K562 (cell line): ENCODE data around the gene CHST7. TPM values are rescaled to one million over a fixed set of nuclear protein-coding genes. Genes with fewer than 3 reads are reported as not detected.

Experiments used
- ATAC-seq: fragments of 200-7000 bp; cut with Tn5 transposase; 3 replicates; pipeline ENCODE4 v1.9.1; 2020; ENCODE audit warnings: moderate library complexity
- BruUV-seq: library from RNA; stranded (reverse); fragments of 400-500 nt; replicated peaks from 2 replicates; lab custom pipeline; 2021; lab: Mats Ljungman, UMichigan
- CTCF ChIA-PET: fragments of 300-600 bp; formaldehyde crosslinking; extraction: SDS; loops from one replicate; lab custom pipeline; 2021; ENCODE audit warnings: low intra/inter-chr PET ratio; lab: Yijun Ruan, JAX
- POLR2A ChIA-PET: fragments of 300-600, 350-650 bp; sonication (Branson Sonifier 250); formaldehyde crosslinking; extraction: SDS; loops from one replicate; lab custom pipeline; 2021; ENCODE audit warnings: antibody characterized with exemption, inconsistent platforms; lab: Yijun Ruan, JAX
- DNase-seq, 4 experiments: peaks; one replicate each; pipeline versions ENCODE4 v3.0.0 to v3.0.0-alpha.2; 2011 to 2018; ENCODE audit warnings: low spot score in 3 of 4, mixed read lengths in 3 of 4; ENCODE audit errors: extremely low read depth in 1 of 4
- FAIRE-seq: peaks from 2 replicates; lab custom pipeline; 2011; peaks lifted over from hg19 to GRCh38; lab: Jason Lieb, UNC
- H2AFZ ChIP-seq: 2 replicates; pipeline ENCODE4 v1.6.0; 2011; ENCODE audit warnings: low read depth, low read length, control low read depth, inconsistent platforms
- H3K27ac ChIP-seq: fragments of 200-600 bp; 3 replicates; pipeline ENCODE4 v1.8.0; 2011; ENCODE audit warnings: low read depth, mild to moderate bottlenecking, control low read depth, inconsistent platforms, low read length, moderate library complexity, mixed read lengths; ENCODE audit errors: extremely low read depth
- H3K27me3 ChIP-seq, 2 experiments: fragments of 300-600 bp in 1 of 2; 2 replicates in 1 of 2; 3 replicates in 1 of 2; pipeline versions ENCODE4 v1.6.0 to v1.8.0; 2011; ENCODE audit warnings: inconsistent platforms in 2 of 2, low read length in 2 of 2, mild to moderate bottlenecking in 1 of 2, mixed read lengths in 1 of 2, moderate library complexity in 1 of 2; ENCODE audit not compliant: control insufficient read depth in 2 of 2, insufficient read depth in 2 of 2
- H3K36me3 ChIP-seq: fragments of 300-600 bp; 3 replicates; pipeline ENCODE4 v1.8.0; 2011; ENCODE audit warnings: mild to moderate bottlenecking, low read length, inconsistent platforms; ENCODE audit not compliant: control insufficient read depth, insufficient read depth
- H3K4me1 ChIP-seq, 2 experiments: fragments of 200-600 bp in 1 of 2; replicated peaks in 1 of 2; 2 replicates in 1 of 2; 3 replicates in 1 of 2; pipeline versions ENCODE4 v1.5.1 to v1.8.0; 2011; ENCODE audit warnings: inconsistent platforms in 2 of 2, low read length in 2 of 2, mild to moderate bottlenecking in 1 of 2, mixed read lengths in 1 of 2, moderate library complexity in 1 of 2; ENCODE audit not compliant: control insufficient read depth in 2 of 2, insufficient read depth in 2 of 2
- H3K4me2 ChIP-seq: 2 replicates; pipeline ENCODE4 v1.6.1; 2011; ENCODE audit warnings: low read length, control low read depth, inconsistent platforms, mixed read lengths; ENCODE audit not compliant: insufficient read depth
- H3K4me3 ChIP-seq: fragments of 200-600 bp; sonication (generic), shearing (Covaris generic); 2 replicates; pipeline ENCODE4 v1.5.1; 2016; ENCODE audit warnings: control low read depth, inconsistent platforms
- H3K79me2 ChIP-seq: fragments of 200-600 bp; 3 replicates; pipeline ENCODE4 v1.8.0; 2011; ENCODE audit warnings: low read length, inconsistent platforms; ENCODE audit not compliant: control insufficient read depth, insufficient read depth
- H3K9ac ChIP-seq, 2 experiments: 2 replicates each; pipeline versions ENCODE4 v1.6.0 to v1.6.1; 2011; ENCODE audit warnings: low read depth in 2 of 2, low read length in 2 of 2, control low read depth in 1 of 2, inconsistent platforms in 1 of 2, mild to moderate bottlenecking in 1 of 2, mixed read lengths in 1 of 2; ENCODE audit not compliant: insufficient read depth in 1 of 2
- H3K9me1 ChIP-seq: one replicate; pipeline ENCODE4 v1.6.0; 2011; ENCODE audit warnings: inconsistent platforms, mild to moderate bottlenecking, low read length, moderate library complexity; ENCODE audit not compliant: control insufficient read depth, insufficient read depth
- H3K9me3 ChIP-seq: replicated peaks from 2 replicates; pipeline ENCODE4 v1.5.1; 2011; ENCODE audit warnings: low read depth, low read length, inconsistent platforms; ENCODE audit not compliant: control insufficient read depth, insufficient read depth
- H4K20me1 ChIP-seq: replicated peaks from 2 replicates; pipeline ENCODE4 v1.6.1; 2011; ENCODE audit warnings: low read length, inconsistent platforms, mixed read lengths; ENCODE audit not compliant: control insufficient read depth, insufficient read depth
- ARID3B ChIP-seq: fragments of 250-450 bp; sonication (Bioruptor Pico); IDR thresholded peaks from 2 replicates; pipeline ENCODE4 v1.4.0; 2020; ENCODE audit warnings: borderline replicate concordance
- CHCHD3 ChIP-seq: fragments of 250-450 bp; sonication (Bioruptor Pico); IDR thresholded peaks from 2 replicates; pipeline ENCODE4 v2.1.2; 2022; ENCODE audit warnings: mild to moderate bottlenecking
- CREB3 ChIP-seq: fragments of 450-650 bp; conservative IDR thresholded peaks from 2 replicates; pipeline ENCODE4 v1.6.1; 2016; ENCODE audit warnings: missing genetic modification characterization, low read depth, mild to moderate bottlenecking, missing compliant biosample characterization, moderate library complexity
- E2F1 ChIP-seq: sonication (generic); formaldehyde crosslinking; IDR thresholded peaks from 2 replicates; pipeline ENCODE4 v1.8.1; 2023; ENCODE audit warnings: mild to moderate bottlenecking, missing genetic modification reagents, moderate library complexity
- EZH2 ChIP-seq: IDR thresholded peaks from 2 replicates; pipeline ENCODE4 v1.6.1; 2012; ENCODE audit warnings: low read depth, mild to moderate bottlenecking, inconsistent platforms, low read length, borderline replicate concordance
- LARP7 ChIP-seq: fragments of 450-650 bp; IDR thresholded peaks from 2 replicates; pipeline ENCODE4 v1.6.1; 2016
- MXI1 ChIP-seq: IDR thresholded peaks from 2 replicates; pipeline ENCODE4 v1.6.1; 2011; ENCODE audit warnings: low read depth, mild to moderate bottlenecking, improper control_type of control experiment, low read length
- RNF219 ChIP-seq: fragments of 250-450 bp; sonication (Bioruptor Pico); IDR thresholded peaks from 2 replicates; pipeline ENCODE4 v1.5.0; 2022; ENCODE audit warnings: mild to moderate bottlenecking
- SRSF7 ChIP-seq: fragments of 200-400 bp; formaldehyde crosslinking; optimal IDR thresholded peaks from 2 replicates; pipeline ENCODE3; 2017; ENCODE audit warnings: mild to moderate bottlenecking, low read depth, low read length
- STAT5A ChIP-seq: IDR thresholded peaks from 2 replicates; pipeline ENCODE4 v1.6.1; 2012; ENCODE audit warnings: low read length, inconsistent platforms, borderline replicate concordance
- ZNF165 ChIP-seq: fragments of 250-450 bp; sonication (Bioruptor Pico); IDR thresholded peaks from 2 replicates; pipeline ENCODE4 v1.4.0; 2020; ENCODE audit warnings: borderline replicate concordance
- WGBS: fragments of 100-300 bp; shearing (Covaris generic); methylation state at CpG from one replicate; pipeline ENCODE4 v1.1.6; 2016; ENCODE audit warnings: low coverage, mixed read lengths; ENCODE audit not compliant: insufficient coverage; ENCODE audit errors: missing lambda C conversion rate; 5-methylcytosine and 5-hydroxymethylcytosine counted together
- in situ Hi-C: fragments of 300-500 bp; cut with MboI; formaldehyde crosslinking; loops from 4 replicates; pipeline ENCODE4 v1.15.0; 2018; ENCODE audit warnings: inconsistent platforms, mixed read lengths
- intact Hi-C: fragments of 100-400 bp; cut with micrococcal nuclease; formaldehyde crosslinking; loops from 2 replicates; pipeline ENCODE4 v1.14.2; 2022
- polyA plus RNA-seq, 8 experiments: library from polyadenylated mRNA; depleted of rRNA in 4 of 8; stranded (reverse) in 5 of 8; unstranded in 3 of 8; fragments of >200 nt; fragmentation: Nextera tagmentation in 2 of 8; fragmentation: Illumina TruSeq in 1 of 8; extraction: Ambion mirVana in 2 of 8; extraction: Trizol in 1 of 8; gene quantifications; 2 replicates each; pipeline versions ENCODE4 v1.2.1 to v1.2.3, GENCODE V29; 2011 to 2014; ENCODE audit warnings: inconsistent platforms in 1 of 8, missing spikeins in 1 of 8
- total RNA-seq, 7 experiments: library from RNA; depleted of rRNA in 6 of 7; stranded (reverse); fragments of >200 nt in 6 of 7; fragmentation: Illumina TruSeq in 2 of 7; extraction: Trizol in 2 of 7; gene quantifications; 2 replicates each; pipeline versions ENCODE4 v1.2.1 to v1.2.3, GENCODE V29; 2011 to 2021; ENCODE audit warnings: low replicate concordance in 1 of 7
- TF ChIP-seq, protein P1 (sequence below): fragments of 250-450 bp; sonication (Bioruptor Pico); IDR thresholded peaks from 2 replicates; pipeline ENCODE4 v1.8.0; 2021; ENCODE audit warnings: mild to moderate bottlenecking, moderate library complexity

Gene CHST7
- total and polyA plus RNA-seq, 9 of the 15 experiments (the other 6 are each of a cell fraction or from before 2014, with no cell fraction given) = 0.04 to 0.41 (median 0.09) TPM; not detected in 2

- TF ChIP-seq ARID3B (CRISPR knock-in tag) (no peak), LARP7 (no peak), CREB3 (tag) (no peak), EZH2 (no peak), SRSF7 (no peak)
- TF ChIP-seq, all 486 proteins: peak for 0
Measured at GRCh38 chrX:46559062-46559461, 14.5 kb upstream of the CHST7 start (continued).

DNA sequence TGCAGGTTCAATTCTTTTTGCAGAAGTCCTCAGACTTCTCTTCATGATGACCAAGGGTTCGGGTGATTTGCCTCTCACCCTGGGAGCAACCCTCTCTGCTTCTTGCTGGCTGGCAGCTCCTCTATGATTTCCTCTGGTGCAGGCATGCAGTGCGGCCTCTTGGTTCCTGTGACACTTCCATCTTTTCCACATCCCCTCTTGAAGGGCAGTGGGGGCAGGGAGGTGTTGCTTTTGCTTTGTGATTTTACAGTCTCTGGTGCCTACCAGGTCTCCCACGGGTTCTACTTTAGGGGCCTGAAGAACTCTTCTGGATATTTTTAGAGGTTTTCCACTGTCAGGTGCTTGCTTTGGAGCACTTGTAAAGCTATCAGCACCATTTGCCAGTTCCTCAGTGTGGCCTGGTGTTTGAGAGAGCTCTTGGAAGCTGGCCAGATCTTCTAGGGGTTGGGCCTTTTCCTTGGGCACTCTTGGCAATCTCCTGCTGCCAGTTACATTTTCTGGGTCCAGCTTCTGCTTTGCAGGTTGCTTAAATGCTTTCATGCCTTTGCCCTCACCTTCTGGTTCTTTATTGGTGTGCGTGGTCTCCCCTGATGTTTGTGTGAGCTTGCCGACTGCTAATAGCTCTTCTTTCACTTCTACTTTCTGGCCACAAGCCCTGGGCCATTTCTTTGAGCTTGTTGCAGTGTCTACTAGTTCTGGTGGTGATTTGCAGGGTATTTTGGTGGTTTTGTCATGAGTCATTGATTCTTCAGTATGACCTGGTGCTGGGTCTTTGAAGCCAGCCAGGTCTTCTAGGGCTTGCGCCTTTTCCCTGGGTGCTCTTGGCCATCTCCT, 11.5 kb upstream of the CHST7 start:
- no peak for ATAC-seq
- Histone ChIP-seq H3K9me3 (no peaks in the 10 kb centered on the region), H3K36me3 (no peaks in the 10 kb centered on the region), H2AFZ (no peak overlapping the region), H3K27ac (no peak overlapping the region), H3K4me3 (no peak overlapping the region), H4K20me1 (no peaks in the 10 kb centered on the region), H3K27me3 (no peaks in the 10 kb centered on the region), H3K4me2 (no peak overlapping the region), H3K79me2 (no peaks in the 10 kb centered on the region), H3K9me1 (no peaks in the 10 kb centered on the region), H3K4me1 (no peaks in the 10 kb centered on the region), H3K9ac (no peak overlapping the region)
- no TSS peak for BruUV-seq
- CTCF ChIA-PET = no interaction called here
- POLR2A ChIA-PET = no interaction called here
- 0% methylated on average over 2 of the region's 6 CpGs for WGBS
- in situ Hi-C loops (no loop called here), intact Hi-C loops (no loop called here)
- FAIRE-seq = no peak
- DNase-seq = no peak
- TF ChIP-seq ZNF165 (CRISPR knock-in tag) = no peak
- no peak for TF ChIP-seq MXI1
- no peak for TF ChIP-seq E2F1 (CRISPR knock-in tag)
- TF ChIP-seq RNF219 (CRISPR knock-in tag) = no peak
- TF ChIP-seq, protein P1, sequence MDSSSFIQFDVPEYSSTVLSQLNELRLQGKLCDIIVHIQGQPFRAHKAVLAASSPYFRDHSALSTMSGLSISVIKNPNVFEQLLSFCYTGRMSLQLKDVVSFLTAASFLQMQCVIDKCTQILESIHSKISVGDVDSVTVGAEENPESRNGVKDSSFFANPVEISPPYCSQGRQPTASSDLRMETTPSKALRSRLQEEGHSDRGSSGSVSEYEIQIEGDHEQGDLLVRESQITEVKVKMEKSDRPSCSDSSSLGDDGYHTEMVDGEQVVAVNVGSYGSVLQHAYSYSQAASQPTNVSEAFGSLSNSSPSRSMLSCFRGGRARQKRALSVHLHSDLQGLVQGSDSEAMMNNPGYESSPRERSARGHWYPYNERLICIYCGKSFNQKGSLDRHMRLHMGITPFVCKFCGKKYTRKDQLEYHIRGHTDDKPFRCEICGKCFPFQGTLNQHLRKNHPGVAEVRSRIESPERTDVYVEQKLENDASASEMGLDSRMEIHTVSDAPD = no peak
- no peak for TF ChIP-seq SRSF7
- TF ChIP-seq CHCHD3 = no peak
- no peak for TF ChIP-seq STAT5A
